Glutamatergic neuron (in vitro differentiated cells): Measurements from ENCODE around the gene NUBP1. TPM values are rescaled to one million over a fixed set of nuclear protein-coding genes. Genes with fewer than 3 reads are reported as not detected.
A peak's percentile ranks its signal among the peaks of the same experiment; 100 is the strongest.

Experiments
- DNase-seq: peaks from one replicate; pipeline ENCODE4 v3.0.0; 2022
- H3K27ac Mint-ChIP-seq: one replicate; pipeline ENCODE4 v1.8.0; 2020; ENCODE audit warnings: mild to moderate bottlenecking, mixed read lengths, inconsistent platforms; ENCODE audit not compliant: unreplicated experiment
- H3K27me3 Mint-ChIP-seq: one replicate; pipeline ENCODE4 v1.8.0; 2020; ENCODE audit warnings: mild to moderate bottlenecking, moderate library complexity, mixed read lengths, inconsistent platforms; ENCODE audit not compliant: unreplicated experiment
- H3K36me3 Mint-ChIP-seq: one replicate; pipeline ENCODE4 v1.8.0; 2020; ENCODE audit warnings: mild to moderate bottlenecking, mixed read lengths, inconsistent platforms; ENCODE audit not compliant: unreplicated experiment
- H3K4me1 Mint-ChIP-seq: one replicate; pipeline ENCODE4 v1.8.0; 2020; ENCODE audit warnings: mild to moderate bottlenecking, low read depth, mixed read lengths, inconsistent platforms; ENCODE audit not compliant: unreplicated experiment
- H3K4me3 Mint-ChIP-seq: one replicate; pipeline ENCODE4 v1.8.0; 2020; ENCODE audit warnings: mild to moderate bottlenecking, mixed read lengths, inconsistent platforms; ENCODE audit not compliant: unreplicated experiment
- H3K9me3 Mint-ChIP-seq: one replicate; pipeline ENCODE4 v1.8.0; 2020; ENCODE audit warnings: mild to moderate bottlenecking, moderate library complexity, mixed read lengths, inconsistent platforms; ENCODE audit not compliant: unreplicated experiment
- CTCF ChIP-seq: fragments of 200-600 bp; sonication (generic); IDR thresholded peaks from one replicate; pipeline ENCODE4 v1.5.0; 2021; ENCODE audit not compliant: partially characterized antibody, unreplicated experiment
- total RNA-seq: library from RNA; stranded (reverse); fragmentation: NEBNext Ultra II Directional; extraction: Animal tissue kit (Norgen Biotek cat#: 25700); gene quantifications from one replicate; pipeline ENCODE4 v1.2.1, GENCODE V29; 2021; ENCODE audit not compliant: unreplicated experiment

The NUBP1 gene
- total RNA-seq, 1 donor from 2014 or later, result 23.2 TPM

- Mint-ChIP-seq H3K27me3 (no peaks in the 10 kb centered on the region), H3K36me3 (no peaks in the 10 kb centered on the region), H3K4me3 (no peak overlapping the region), H3K4me1 (no peaks in the 10 kb centered on the region), H3K27ac (no peak overlapping the region), H3K9me3 (no peaks in the 10 kb centered on the region)
- TF ChIP-seq CTCF, result no peak
- DNase-seq, result no peak
These were observed 34.7 kb upstream of the NUBP1 start for GRCh38 chr16:10708969-10709368.

- Mint-ChIP-seq H3K4me1 (no peaks in the 10 kb centered on the region), H3K4me3 (no peak overlapping the region), H3K9me3 (peaks cover 2% of the 10 kb centered on the region), H3K36me3 (no peaks in the 10 kb centered on the region), H3K27me3 (peaks cover 2% of the 10 kb centered on the region), H3K27ac (no peak overlapping the region)
- peak; percentile 73 for DNase-seq
- no peak for TF ChIP-seq CTCF
These were observed 15.4 kb upstream of the NUBP1 start for GRCh38 chr16:10728003-10728887.

GRCh38 chr16:10729104-10730048, 14.3 kb upstream of the NUBP1 start:
- DNase-seq, result no peak
- no peak overlapping the region for H3K4me3 Mint-ChIP-seq
- H3K27ac Mint-ChIP-seq, result no peak overlapping the region
- TF ChIP-seq CTCF, result no peak
- H3K9me3 Mint-ChIP-seq, result peaks cover 4% of the 10 kb centered on the region
- peaks cover 2% of the 10 kb centered on the region for H3K27me3 Mint-ChIP-seq
- no peaks in the 10 kb centered on the region for H3K36me3 Mint-ChIP-seq
- H3K4me1 Mint-ChIP-seq, result no peaks in the 10 kb centered on the region

GRCh38 chr16:10731790-10732189, 11.9 kb upstream of the NUBP1 start:
- H3K27me3 Mint-ChIP-seq, result no peaks in the 10 kb centered on the region
- no peak overlapping the region for H3K27ac Mint-ChIP-seq
- no peak for DNase-seq
- H3K9me3 Mint-ChIP-seq, result peaks cover 4% of the 10 kb centered on the region
- TF ChIP-seq CTCF, result no peak
- H3K36me3 Mint-ChIP-seq, result no peaks in the 10 kb centered on the region
- no peak overlapping the region for H3K4me3 Mint-ChIP-seq
- no peaks in the 10 kb centered on the region for H3K4me1 Mint-ChIP-seq
